Subcutaneous abdominal adipose tissue (tissue), 5 donors: ENCODE measurements around the gene ADCY7.

ENCODE experiments used
- H3K27ac ChIP-seq: one replicate; pipeline ENCODE4 v1.7.0; 2013; ENCODE audit warnings: low read depth, mild to moderate bottlenecking, inconsistent platforms, low read length, moderate library complexity
- H3K27me3 ChIP-seq, 5 donors: one replicate each; pipeline ENCODE4 v1.7.0; 2013; ENCODE audit warnings: low read length in 5 of 5, inconsistent platforms in 1 of 5; ENCODE audit not compliant: control insufficient read depth in 5 of 5, insufficient read depth in 4 of 5
- H3K36me3 ChIP-seq, 5 donors: one replicate each; pipeline ENCODE4 v1.7.0; 2013; ENCODE audit warnings: low read length in 5 of 5; ENCODE audit not compliant: control insufficient read depth in 5 of 5, insufficient read depth in 5 of 5
- H3K4me1 ChIP-seq, 5 donors: one replicate each; pipeline ENCODE4 v1.7.0; 2013; ENCODE audit warnings: low read length in 5 of 5, mild to moderate bottlenecking in 3 of 5, moderate library complexity in 1 of 5; ENCODE audit not compliant: control insufficient read depth in 5 of 5, insufficient read depth in 5 of 5
- H3K4me3 ChIP-seq, 5 donors: one replicate each; pipeline ENCODE4 v1.7.0; 2013; ENCODE audit warnings: low read length in 5 of 5, low read depth in 1 of 5
- H3K9ac ChIP-seq, 5 donors: one replicate each; pipeline ENCODE4 v1.7.0; 2013; ENCODE audit warnings: low read length in 5 of 5, mild to moderate bottlenecking in 4 of 5, moderate library complexity in 3 of 5
- H3K9me3 ChIP-seq, 5 donors: one replicate each; pipeline ENCODE4 v1.7.0; 2013; ENCODE audit warnings: low read length in 5 of 5; ENCODE audit not compliant: control insufficient read depth in 5 of 5
- donor health status: healthy.
- donor health status: healthy.
- donor health status: healthy.
- donor health status: healthy.
- donor health status: healthy.

Gene ADCY7

DNA sequence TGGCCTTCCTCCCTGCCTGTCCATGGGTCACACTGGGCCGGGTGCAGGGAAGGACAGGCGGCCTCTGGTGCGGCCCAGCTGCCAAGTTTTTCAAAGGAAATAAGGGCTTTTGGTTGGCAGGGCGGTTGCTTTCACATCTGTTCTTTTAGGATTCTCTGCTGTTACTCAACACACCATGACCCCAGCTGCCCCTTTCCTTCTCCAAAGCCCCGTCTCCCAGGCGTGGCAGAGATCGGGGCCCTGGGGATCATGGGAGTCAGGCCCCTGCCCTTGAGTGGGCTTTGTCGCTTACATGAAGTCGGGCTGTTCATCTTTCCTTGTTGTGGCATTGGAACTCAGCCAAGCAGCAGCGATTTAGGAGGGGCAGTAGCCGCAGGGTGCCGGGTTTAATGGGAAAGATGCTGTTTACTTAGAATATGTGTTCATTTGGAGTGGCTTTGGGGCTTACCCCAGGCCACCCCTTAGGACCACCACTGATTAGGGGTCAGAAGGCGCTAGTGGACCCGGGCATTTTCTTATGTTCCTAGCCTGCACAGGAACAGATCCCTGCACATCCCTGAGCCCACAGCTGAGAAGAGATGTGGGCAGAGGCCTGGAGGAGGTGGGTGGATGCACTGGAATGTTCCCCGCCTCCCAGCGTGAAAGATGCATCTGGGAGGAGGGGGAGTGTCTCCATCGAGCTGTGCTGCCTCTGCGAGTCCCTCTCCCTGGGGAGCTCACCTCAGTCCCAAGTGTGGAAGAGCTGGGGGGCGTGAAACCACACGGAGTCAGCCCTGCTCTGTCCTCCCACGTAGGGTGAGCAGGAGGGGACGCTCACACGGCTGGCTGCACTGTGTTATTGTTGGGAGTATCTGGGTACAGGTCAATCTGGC lies 6.8 kb upstream of the ADCY7 start:
- no peaks in the 10 kb centered on the region for H3K9me3 ChIP-seq
- no peaks in the 10 kb centered on the region for H3K36me3 ChIP-seq
- peak overlapping the region in 3 of 5 donors; percentile 0 to 41 (median 12) for H3K4me3 ChIP-seq
- H3K27me3 ChIP-seq, result no peaks in the 10 kb centered on the region
- peak overlapping the region; percentile 63 for H3K27ac ChIP-seq
- H3K9ac ChIP-seq, result no peak overlapping the region
- peaks cover 8 to 51% (median 42%) of the 10 kb centered on the region in 5 donors for H3K4me1 ChIP-seq

DNA sequence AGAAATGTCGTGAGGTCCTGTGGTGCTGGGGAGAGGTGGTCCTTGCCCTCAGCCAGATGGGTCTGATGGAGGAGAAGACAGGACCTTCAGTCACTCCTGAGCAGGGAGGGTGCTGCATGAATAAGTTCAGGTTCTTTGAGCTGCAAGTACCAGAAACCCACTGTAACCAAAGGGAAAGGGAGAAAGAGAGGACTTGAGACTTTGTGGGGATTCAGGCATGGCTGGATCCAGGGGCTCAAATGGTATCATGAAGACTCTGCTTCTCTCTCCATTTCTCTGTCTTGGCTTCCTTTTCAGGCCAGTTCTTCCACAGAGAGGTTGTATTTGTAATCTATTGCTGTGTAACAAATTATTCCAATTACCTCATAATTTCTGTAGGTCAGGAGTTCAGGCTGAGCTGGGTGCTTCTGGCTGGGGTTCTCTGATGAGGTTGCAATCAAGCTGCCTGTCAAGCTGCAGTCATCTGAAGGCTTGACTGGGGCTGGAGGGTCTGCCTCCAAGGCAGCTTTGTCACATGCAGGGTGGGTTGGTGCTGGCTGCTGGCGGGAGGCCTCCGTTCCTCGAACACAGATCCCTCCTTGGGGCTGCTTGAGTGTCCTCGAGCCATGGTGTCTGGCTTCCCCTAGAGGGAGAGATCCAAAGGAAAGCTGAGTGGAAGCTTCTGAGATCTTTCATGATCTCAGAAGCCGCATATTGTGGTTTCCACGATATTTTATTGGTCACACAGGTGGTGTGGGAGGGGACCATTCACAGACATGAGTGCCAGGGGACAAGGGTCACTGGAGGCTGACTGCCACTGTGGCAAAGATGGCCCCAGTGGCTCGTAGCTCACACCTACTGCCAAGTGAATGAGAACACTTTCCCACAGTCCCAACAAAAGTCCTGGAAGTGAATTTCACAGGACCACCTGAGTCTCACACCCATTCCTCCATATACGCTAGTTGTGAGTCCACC lies 5.9 kb upstream of the ADCY7 start:
- Histone ChIP-seq H3K27ac (peak overlapping the region; percentile 63), H3K4me3 (no peak overlapping the region), H3K36me3 (no peaks in the 10 kb centered on the region), H3K27me3 (no peaks in the 10 kb centered on the region), H3K4me1 (peaks cover 8 to 54% (median 44%) of the 10 kb centered on the region in 5 donors), H3K9me3 (no peaks in the 10 kb centered on the region), H3K9ac (no peak overlapping the region)

DNA sequence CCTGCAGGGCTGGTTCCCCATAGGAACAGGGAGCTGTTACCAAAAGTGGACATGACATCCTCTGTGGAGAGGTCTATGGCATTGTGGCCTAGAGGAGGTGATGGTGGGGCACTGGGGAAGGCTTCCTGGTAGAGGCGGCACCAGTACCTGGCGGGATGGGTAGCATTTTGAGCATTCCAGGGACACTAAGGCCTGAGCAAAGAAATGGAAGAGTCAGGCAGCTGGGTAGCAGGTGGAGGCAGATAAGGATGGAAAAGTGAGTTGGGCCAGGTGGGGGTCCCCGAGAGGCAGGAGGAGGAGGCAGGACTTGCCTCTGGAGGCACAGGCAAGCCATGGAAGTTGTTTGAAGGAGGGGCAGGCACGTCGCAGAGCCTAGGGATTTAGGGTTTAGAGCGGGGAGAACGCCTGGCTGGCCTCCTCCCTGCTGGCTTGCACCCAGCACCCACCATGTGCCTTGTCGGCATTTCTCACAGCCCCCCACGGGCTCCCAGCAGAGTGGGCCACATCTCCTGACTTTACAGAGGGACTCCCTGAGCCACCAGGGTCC lies 5.1 kb upstream of the ADCY7 start:
- Histone ChIP-seq H3K27me3 (no peaks in the 10 kb centered on the region), H3K4me1 (peaks cover 8 to 62% (median 52%) of the 10 kb centered on the region in 5 donors), H3K9me3 (no peaks in the 10 kb centered on the region), H3K27ac (peak overlapping the region; percentile 50), H3K9ac (no peak overlapping the region), H3K4me3 (no peak overlapping the region), H3K36me3 (no peaks in the 10 kb centered on the region)

DNA sequence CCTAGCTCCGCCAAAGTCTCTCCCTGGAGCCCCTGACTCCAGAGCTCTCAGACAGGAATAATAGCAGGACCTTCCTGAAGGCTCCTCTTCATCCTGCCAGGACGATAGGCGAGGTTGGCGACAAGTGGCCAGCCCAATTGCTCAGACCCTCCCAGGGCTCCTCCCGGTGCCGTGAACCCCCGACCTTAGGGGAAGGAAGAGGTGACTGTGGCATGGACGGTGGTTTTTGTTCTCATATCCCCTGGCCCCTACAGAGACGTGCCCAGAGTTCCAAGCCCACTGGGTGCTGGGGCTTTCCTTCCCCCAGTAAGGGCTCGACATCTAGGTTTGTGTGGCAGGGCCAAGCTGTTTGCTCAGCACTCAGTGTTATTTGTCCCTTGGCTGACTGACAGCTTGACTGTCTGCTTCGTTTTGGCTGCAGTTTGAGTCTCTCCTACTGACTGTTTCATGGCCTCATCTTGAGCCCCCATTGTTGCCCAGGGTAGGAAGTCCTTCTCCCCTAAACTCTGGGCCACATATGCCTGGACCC lies 4.6 kb upstream of the ADCY7 start:
- no peaks in the 10 kb centered on the region for H3K27me3 ChIP-seq

DNA sequence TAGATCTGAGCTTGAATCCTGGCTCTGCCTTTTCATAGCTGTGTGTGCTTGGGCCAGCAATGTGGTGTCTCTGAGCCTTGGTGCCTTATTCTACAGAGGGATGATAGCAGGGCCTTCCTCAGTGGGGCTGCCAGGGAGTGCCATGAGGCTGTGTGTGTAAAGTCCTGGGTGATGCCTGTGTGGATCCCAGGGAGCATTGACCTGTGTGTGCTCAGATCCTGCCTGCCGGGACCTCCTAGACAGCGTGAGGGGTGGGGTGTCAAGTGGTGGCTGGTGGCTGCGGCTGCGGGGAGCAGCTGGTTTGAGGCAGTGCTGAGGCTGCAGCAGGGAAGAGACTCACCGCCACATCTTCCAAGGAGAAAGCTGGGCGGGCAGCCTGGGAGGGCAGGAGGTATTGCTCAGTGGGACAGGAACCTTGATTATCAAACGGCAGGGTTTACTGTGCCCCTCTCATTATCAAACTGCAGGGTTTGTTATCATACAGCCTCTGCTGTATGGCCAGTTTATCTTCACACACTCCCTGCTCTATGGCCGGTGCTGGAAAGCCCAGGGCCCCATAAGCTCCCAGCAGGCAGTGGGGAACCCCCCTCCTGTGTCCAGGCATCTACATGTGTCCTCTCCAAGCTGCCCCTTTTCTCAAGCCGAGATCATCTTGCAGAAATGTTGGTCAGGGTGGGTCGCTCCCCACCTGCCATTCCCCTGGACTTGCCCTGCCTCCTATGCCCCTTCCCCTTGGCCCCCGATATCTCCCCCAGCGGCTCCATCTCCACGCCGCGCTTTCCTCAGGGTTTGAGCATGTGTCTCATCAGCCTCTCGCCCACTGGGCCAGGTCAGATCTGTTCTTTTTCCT lies 3.1 kb upstream of the ADCY7 start:
- Histone ChIP-seq H3K4me3 (no peak overlapping the region), H3K4me1 (peaks cover 8 to 79% (median 61%) of the 10 kb centered on the region in 5 donors), H3K27ac (no peak overlapping the region), H3K36me3 (no peaks in the 10 kb centered on the region), H3K27me3 (no peaks in the 10 kb centered on the region), H3K9ac (no peak overlapping the region), H3K9me3 (no peaks in the 10 kb centered on the region)

More for the DNA sequence above, 4.6 kb upstream of the ADCY7 start:
- peak overlapping the region in 1 of 5 donors; percentile 39 for H3K9ac ChIP-seq
- H3K4me1 ChIP-seq, result peaks cover 8 to 67% (median 57%) of the 10 kb centered on the region in 5 donors
- H3K4me3 ChIP-seq, result peak overlapping the region in 3 of 5 donors; percentile 11 to 23 (median 13)
- no peaks in the 10 kb centered on the region for H3K36me3 ChIP-seq
- no peaks in the 10 kb centered on the region for H3K9me3 ChIP-seq
- H3K27ac ChIP-seq, result peak overlapping the region; percentile 50

DNA sequence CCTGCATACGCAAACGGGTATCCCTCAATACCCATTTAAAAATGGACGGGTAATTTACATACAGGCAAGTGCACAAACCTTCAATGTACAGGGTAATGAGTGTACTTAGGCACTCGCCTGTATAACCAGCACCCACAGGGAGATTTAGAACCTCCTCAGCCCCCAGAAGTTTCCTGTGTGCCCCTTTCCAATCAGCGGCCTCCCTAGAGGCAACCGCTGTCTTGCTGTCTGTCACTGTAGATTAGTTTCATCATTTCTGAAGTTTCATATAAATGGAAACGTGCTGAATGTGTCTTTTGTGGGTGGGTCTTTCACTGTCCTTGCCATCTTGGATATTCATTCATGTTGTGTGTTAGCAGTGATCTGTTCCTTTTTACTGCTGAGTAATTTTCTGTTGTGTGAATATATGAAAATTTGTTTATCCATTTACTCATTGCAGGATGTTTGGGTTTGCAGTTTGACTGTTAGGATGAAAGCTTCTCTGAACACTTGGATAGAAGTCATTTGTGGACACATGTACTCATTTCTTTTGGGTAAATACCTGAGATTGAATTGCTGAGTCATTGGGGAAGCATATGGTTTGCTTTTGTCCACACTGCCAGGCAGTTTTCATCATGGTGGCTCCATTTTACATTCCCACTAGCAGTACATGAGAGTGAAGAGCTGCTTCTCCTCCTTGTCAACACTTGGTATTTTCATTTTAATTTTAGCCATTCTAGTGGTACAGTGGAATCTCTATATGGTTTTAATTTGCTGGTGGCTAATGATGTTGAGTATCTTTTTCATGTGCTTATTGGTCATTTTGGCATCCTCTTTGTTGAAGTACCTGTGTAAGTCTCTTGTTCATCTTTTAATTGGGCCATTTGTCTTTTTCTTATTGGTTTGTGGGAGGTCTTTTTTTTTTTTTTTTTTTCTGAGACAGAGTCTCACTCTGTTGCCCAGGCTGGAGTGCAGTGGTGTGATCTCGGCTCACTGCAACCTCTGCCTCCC lies 2.1 kb upstream of the ADCY7 start:
- Histone ChIP-seq H3K27ac (no peak overlapping the region), H3K9ac (no peak overlapping the region), H3K36me3 (no peaks in the 10 kb centered on the region), H3K4me1 (peaks cover 8 to 75% (median 51%) of the 10 kb centered on the region in 5 donors), H3K4me3 (no peak overlapping the region), H3K27me3 (no peaks in the 10 kb centered on the region), H3K9me3 (no peaks in the 10 kb centered on the region)

DNA sequence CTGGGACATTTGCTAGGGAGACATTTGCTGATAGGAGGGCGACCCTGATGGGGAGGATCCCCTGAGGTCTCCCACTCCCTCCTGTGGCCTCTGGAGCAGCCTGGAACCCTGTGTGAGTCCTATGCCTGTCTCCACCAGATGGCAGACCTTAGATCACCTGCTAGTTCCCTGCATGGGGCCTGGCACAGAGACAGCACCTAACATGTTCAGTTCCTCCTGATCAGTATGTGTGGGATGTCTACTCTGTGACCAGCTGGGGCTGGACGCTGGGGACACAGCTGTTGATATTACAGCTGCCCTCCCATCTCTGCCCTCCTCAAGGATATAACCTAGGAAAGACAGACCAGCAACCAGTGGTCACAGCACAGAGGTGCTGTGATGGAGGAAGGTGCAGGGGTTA lies 1.1 kb upstream of the ADCY7 start:
- Histone ChIP-seq H3K4me3 (no peak overlapping the region), H3K9me3 (no peaks in the 10 kb centered on the region), H3K36me3 (no peaks in the 10 kb centered on the region), H3K4me1 (peaks cover 5 to 68% (median 44%) of the 10 kb centered on the region in 5 donors), H3K27ac (no peak overlapping the region), H3K27me3 (no peaks in the 10 kb centered on the region), H3K9ac (no peak overlapping the region)

DNA sequence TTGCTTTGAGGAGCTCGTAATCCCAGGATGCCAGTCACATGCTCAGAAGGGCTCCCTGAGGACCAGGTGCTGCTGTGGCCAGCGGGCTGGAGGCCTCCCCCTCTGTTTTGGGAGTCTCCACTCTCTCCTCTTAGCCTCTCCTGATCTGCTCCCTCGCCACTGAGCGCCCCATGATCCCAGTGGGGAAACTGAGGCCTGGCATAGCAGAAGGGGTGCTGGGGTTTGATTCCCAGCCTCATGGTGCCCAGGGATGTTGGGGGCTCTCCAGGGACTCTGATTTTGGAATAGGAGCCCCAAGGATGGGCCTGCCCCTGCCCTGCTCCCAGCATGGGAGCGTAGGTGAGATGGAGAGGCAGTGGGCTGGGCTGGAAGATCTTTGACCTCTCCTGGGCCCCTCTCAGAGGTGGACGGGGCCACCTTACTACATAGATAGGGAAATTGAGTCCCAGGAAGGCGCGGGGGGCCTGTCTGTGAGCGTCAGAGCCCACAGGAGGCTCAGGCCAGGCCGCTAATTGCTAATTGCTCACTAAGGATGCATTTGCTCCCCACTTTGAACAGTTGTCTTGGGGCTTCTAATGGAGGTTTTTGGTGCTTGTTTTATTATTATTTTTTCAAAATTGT lies 525 bp upstream of the ADCY7 start:
- Histone ChIP-seq H3K9ac (peak overlapping the region in 3 of 5 donors; percentile 12 to 62 (median 51)), H3K4me3 (peak overlapping the region in 2 of 5 donors; percentile 38 to 58), H3K36me3 (no peaks in the 10 kb centered on the region), H3K4me1 (peaks cover 5 to 70% (median 42%) of the 10 kb centered on the region in 5 donors), H3K27ac (peak overlapping the region; percentile 16), H3K9me3 (no peaks in the 10 kb centered on the region), H3K27me3 (no peaks in the 10 kb centered on the region)
